Stimulated activated CD8-positive, alpha-beta memory T cell treated with anti-CD3 and anti-CD28 coated beads, Interleukin-12 subunit alpha, Interleukin-12 subunit beta, amount 100 ng/mL, for 4 hours (primary cell): ENCODE results near the gene GTF2IRD1.

Experiments
- DNase-seq: peaks from one replicate; pipeline ENCODE4 v3.0.0-alpha.2; 2020; ENCODE audit warnings: low read depth

The GTF2IRD1 gene

DNA sequence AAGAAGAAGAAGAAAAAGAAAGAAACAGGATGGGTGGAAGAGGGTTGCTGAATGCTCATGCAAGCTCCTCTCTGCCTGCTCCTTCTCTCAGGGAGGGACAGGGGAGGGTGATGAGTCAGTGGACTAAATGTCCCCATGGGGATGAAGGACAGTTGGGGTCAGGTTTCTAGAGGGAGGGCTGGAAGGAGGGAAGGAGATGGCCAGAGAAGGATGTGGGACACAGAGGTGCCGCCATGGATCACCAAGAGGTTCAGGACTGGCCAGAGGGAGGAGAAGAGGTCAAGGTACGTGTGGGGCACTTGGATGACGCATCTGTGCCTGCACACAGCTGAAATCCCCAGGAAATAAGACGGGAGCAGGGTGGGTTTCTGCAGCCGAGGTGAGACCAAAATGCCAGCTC lies 115.0 kb downstream of the GTF2IRD1 start:
- DNase-seq, result no peak

GRCh38 chr7:74569501-74570075 lies 115.9 kb downstream of the GTF2IRD1 start:
- no peak for DNase-seq

DNA sequence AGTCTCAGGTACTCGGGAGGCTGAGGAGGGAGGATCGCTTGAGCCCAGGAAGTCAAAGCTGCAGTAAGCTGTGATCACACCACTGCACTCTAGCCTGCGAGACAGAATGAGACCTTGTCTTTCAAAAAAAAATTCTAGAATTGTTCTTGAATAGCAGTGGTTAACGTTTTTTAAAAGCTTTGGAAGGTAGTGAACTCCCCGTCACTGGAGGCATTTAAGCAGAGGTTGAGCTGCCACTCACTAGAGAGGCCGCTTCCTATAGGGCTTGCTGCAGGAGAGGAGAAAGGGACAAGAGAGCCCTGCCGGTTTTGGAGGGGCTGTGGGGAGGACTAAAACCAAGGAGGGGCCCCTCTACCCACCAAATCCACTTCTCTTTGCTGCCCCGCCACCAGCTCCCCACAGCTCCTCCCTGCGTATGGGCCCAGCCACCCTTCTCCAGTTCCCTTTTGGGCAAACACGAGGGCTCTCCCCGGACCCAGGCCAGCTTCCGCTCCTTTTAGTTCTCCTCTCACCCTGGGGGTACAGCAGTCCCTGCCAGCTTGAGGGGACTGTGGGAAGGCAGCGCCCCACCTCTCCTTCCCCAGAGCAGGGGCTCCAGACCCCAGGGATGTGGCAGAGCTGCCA lies 116.9 kb downstream of the GTF2IRD1 start:
- no peak for DNase-seq

DNA sequence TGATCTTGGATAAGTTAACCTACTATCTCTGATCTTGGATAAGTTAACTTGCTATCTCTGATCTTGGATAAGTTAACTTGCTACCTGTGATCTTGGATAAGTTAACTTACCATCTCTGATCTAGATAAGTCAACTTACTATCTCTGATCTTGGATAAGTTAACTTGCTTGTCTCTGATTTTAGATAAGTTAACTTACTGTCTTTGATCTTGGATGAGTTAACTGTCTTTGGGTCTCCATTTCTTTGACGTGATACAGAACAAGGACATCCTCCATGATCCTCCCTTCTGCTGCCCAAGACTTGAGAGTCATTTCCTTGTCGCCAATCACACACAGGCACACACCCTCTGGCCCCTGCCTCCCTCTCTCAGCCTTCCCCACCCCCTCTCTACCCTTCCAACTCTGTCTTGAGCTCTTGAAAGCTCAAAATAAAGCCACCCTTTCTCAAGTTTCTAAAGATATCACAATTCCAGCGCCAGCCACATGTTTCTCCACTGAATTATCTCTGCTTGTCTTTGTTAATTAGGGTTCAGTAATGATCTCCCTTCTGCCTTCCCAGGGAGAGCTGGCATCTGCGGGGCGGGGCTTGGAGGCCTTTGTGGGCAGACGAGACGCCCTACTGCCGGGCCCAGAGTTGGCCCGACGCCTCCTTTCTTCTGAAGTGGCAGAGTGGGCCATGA lies 118.7 kb downstream of the GTF2IRD1 start:
- no peak for DNase-seq

DNA sequence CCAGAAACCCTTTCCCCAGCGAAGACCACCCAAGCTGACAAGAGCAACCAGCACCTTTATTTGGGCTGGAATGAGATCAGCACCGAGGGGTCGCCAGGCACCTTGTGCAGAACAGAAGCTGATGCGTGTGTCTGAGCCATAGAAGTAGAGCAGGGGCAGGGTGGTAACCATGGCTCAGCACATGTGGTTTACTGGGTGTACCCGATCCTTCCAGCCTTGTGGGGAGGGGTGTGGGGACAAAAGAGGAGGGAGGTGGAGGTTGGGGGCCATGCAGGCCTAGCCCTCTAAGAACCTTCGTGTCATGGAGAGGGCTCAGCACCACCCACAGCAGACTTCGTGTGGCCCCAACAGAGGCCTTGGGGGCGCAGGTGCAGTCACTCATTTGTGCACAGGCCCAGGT lies 119.8 kb downstream of the GTF2IRD1 start:
- no peak for DNase-seq

DNA sequence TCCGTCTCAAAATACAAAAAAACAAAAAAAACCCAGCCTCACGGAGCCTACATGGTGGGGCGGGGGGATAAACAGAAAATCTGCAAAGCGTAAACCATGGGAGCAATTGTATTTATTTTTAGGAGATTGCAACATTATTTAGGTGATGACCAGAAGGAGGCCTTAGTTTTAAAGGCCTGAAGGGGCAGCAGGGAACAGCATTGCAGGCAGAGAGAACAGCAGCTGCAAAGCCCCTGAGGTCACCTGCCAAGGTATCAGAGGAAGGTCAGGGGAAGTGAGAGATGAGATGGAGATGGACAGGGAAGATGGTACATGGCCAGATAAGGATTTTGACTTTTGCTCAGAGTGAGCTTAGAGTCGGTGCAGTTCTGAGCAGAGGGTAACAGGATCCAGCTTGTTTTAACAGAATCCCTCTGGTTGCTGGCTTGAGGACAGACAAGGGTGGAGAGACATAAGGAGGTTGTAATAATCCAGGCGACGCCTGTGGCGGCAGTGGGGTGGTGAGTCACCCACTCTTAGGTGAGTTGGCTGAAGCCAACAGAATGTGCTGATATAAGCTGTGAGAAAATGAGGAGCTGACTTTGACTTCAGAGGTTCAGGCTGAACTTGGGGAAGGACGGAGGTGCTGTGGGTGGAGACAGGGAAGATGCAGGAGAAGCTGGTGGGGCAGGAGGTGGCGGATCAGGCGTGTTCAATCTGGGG lies 121.5 kb downstream of the GTF2IRD1 start:
- DNase-seq, result no peak

- no peak for DNase-seq
These were observed 122.1 kb downstream of the GTF2IRD1 start for GRCh38 chr7:74575811-74576210.

GRCh38 chr7:74579800-74580685 lies 126.3 kb downstream of the GTF2IRD1 start:
- no peak for DNase-seq

GRCh38 chr7:74581916-74582440 lies 128.3 kb downstream of the GTF2IRD1 start:
- DNase-seq, result no peak

DNA sequence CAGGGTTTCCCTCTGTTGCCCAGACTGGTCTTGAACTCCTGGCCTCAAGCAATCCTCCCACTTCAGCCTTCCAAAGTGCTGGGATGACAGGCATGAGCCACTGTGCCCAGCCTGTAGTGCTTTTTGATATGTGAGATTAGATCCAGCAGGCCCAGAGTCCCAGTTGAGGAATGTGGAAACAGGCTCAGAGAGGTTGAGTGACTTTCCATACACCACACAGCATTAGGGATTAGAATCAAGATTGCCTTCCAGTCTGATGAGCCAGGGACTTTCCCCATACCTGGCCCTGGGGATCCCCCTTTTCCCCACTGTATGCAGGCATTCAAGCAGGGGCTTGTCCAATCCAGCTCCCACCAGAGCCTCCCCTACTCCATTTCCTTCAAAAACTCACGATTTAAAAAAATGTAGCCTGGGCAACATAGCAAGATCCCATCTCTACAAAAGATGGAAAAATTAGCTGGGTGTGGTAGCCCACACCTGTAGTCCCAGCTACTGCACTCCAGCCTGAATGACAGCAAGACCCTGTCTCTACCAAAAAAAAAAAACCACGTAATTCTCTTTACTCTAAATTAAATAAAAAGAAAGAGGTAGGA lies 128.8 kb downstream of the GTF2IRD1 start:
- DNase-seq, result no peak

GRCh38 chr7:74583630-74584029 lies 129.9 kb downstream of the GTF2IRD1 start:
- no peak for DNase-seq

DNA sequence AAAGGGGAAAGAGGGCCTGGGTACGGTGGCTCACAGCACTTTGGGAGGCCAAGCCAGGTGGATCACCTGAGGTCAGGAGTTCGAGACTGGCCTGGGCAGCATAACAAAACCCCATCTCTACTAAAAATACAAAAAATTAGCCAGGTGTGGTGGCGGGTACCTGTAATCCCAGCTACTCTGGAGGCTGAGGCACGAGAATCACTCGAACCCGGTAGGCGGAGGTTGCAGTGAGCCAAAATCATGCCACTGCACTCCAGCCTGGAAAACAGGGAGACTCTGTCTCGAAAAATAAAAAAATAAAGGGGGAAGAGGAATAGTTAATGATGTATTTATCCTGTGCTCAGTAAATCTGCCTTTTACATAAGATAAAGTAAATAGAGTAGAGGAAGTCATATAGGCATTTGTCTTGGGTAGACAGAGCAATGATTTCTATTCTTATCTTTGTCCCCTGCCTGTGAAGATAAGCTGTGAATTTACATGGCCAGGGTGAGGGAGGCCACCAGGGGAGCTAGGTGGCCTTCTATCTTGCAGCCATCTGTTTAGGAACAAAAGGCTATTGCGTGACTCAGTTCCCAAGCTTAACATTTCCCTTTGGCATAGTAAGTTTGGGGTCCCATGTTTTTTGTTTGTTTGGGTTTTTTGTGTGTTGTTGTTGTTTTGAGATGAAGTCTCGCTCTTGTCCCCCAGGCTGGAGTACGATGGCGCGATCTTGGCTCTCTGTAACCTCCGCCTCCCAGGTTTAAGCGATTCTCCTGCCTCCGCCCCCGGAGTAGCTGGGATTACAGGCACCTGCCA lies 130.7 kb downstream of the GTF2IRD1 start:
- no peak for DNase-seq

DNA sequence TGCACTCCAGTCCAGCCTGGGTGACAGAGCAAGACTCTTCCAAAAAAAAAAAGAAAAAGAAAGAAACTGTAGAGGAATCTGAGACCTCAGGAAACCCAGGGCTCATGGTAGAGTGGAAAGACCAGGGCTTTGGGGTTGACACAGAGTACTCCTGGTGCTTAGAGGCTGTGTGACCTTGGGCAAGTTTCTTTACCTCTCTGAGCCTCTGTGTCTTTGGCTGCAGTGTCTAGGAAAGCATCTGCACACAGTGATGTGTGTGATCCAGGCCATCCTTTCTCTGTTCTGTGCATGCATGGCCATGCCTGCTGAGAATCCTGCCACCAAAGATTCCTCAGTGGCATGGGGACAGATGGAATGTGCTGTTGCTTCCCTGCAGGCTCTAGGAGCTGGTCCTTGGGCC lies 132.1 kb downstream of the GTF2IRD1 start:
- DNase-seq, result no peak

DNA sequence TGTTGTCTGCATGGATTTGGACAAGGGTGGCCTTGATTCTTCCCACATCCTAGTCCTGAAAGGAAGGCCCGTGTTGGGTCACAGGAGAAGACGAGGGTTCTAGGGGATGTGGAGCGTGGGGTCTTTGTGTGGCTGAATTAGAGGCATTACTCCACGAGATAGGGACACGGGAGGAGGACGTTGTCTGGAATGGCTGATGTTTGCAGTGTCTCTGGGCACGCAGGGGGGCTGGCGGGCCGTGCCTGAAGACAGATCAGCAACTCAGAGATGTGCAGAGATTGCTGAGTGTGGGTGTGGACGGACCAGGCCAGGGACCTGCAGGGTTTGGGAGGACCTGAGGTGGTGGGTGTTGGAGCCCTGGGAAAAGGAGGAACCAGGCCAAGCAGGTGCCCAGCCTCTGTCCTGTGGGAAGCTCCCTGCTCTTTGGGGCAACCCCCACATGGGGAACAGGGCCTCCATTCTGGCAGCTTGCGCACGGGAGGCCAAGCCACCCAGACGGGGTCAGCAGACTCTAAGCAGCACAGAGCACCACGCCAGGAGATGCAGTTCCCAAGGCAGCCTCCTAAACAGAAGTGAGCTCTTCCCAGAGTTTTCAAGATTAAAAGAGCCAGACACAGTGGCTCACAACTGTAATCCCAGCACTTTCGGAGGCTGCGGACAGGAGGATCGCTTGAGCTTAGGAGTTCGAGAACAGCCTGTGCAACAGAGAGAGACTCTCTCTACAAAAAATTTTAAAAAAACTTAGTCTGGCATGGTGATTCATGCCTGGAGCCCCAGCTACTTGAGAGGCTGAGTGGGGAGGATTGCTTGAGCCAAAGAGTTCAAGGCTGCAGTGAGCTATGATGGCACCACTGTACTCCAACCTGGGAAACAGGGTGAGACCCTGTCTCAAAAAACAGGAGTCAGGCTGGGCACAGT lies 132.8 kb downstream of the GTF2IRD1 start:
- no peak for DNase-seq

DNA sequence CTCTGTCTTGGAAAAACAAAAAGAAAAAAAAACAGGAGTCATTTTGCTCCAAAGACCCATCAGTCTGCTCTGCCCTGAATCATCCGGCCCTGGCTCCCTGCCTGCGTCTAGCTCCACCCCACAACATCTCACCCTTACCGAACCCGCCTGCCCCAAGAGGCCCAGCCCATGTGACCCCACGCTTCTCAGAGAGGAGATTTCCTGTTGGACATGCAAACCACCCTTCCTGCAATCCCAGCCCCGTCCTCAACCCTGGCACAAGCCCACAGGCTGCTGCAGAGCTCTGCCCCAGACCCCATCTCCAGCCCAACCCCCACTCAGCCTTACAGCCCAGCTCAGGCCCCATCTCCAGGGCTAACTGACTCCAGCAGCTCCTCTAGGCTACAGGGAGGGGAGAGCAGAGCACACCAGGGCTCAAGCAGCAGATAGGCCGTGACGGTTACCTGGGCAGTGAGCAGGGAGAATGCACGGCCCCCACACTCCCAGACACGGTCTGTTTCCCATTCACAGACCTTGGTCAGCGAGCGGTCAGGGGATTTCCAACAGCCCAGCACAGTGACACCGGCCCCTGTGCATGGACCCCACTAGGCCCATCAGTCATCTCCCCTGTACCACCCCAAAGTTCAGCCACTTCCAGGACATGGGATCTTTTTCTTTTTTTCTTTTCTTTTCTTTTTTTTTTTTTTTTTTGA lies 133.9 kb downstream of the GTF2IRD1 start:
- no peak for DNase-seq

DNA sequence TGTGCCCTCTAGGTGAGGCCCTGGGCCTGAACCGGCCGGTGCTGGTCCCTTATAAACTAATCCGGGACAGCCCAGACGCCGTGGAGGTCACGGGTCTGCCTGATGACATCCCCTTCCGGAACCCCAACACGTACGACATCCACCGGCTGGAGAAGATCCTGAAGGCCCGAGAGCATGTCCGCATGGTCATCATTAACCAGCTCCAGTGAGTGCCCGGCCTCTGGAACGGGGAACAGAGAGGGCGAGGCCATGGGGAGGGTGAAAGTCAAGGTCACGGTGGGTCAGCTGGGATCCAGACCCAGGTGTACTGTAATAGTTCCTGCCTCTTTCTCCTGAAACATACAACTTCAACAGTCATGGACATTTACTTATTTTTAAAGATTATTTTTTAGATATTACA lies 137.1 kb downstream of the GTF2IRD1 start:
- no peak for DNase-seq

DNA sequence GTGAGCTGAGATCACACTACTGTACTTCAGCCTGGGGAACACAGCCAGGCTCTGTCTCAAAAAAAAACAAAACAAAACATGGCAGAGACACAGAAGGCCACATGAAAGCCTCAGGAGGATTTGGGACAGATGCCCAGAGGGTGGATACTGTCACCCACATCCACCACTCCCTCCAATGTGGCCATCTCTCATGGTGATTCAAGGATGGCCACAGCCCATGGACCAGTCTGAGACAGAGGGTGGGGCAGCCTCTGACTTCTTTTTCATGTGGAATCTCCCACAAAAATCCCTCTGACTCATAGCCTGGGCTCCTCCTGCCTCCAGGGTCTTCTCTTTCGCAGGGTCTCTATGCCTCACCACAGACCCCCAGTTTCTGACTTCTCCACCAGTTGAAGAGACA lies 144.9 kb downstream of the GTF2IRD1 start:
- DNase-seq, result no peak

DNA sequence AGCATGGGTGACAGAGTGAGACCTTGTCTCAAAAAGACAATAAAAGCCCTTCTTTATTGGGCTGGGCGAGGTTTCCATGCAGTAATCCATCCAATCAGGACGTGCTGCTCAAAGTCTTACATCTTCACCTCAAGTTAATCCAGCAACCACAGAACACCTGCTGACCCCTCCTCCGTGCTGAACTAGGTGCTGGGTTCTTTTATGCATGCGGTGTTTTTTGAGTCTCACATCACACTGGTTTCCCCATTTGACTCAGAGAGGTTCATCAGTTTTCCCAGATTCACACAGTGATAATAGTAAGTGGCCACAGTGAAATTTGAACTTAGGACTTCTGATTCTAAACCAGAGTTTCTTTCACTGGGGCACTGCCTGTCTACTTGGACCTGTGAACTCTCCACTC lies 145.5 kb downstream of the GTF2IRD1 start:
- no peak for DNase-seq
